Measurements from ENCODE around the gene SULT1C3.
A peak's percentile ranks its signal among the peaks of the same experiment; 100 is the strongest.

The SULT1C3 gene

GRCh38 chr2:108239786-108240185 lies at the start of gene SULT1C3:
Gene SULT1C3 (plus strand): TSS chr2:108239968. CDS start chr2:108247195, 7,227 bp downstream.
- DNase-seq: no peak

GRCh38 chr2:108193251-108193650 lies 46.5 kb upstream of the SULT1C3 start:
- no peak for DNase-seq

- no peak for DNase-seq
These were observed 45.2 kb upstream of the SULT1C3 start for GRCh38 chr2:108194409-108195132.

GRCh38 chr2:108195133-108195439 lies 44.7 kb upstream of the SULT1C3 start:
- DNase-seq: no peak

GRCh38 chr2:108199726-108200125 lies 40.0 kb upstream of the SULT1C3 start:
- DNase-seq: no peak

- no peak for DNase-seq
These were observed 39.2 kb upstream of the SULT1C3 start for GRCh38 chr2:108200569-108200968.

GRCh38 chr2:108212671-108213070 lies 27.1 kb upstream of the SULT1C3 start:
- DNase-seq: no peak

GRCh38 chr2:108215794-108216211 lies 24.0 kb upstream of the SULT1C3 start:
- peak in 1 of 2 donors; percentile 4 for DNase-seq

GRCh38 chr2:108217211-108217610 lies 22.6 kb upstream of the SULT1C3 start:
- no peak for DNase-seq

GRCh38 chr2:108219688-108220087 lies 20.1 kb upstream of the SULT1C3 start:
- no peak for DNase-seq

GRCh38 chr2:108220191-108220590 lies 19.6 kb upstream of the SULT1C3 start:
- no peak for DNase-seq

- DNase-seq: peak; percentile 10
These were observed 18.7 kb upstream of the SULT1C3 start for GRCh38 chr2:108220942-108221541.

GRCh38 chr2:108222261-108222660 lies 17.5 kb upstream of the SULT1C3 start:
- DNase-seq: no peak

- DNase-seq: no peak
These were observed 16.2 kb upstream of the SULT1C3 start for GRCh38 chr2:108223573-108223972.

GRCh38 chr2:108224022-108224421 lies 15.7 kb upstream of the SULT1C3 start:
- DNase-seq: no peak

- no peak for DNase-seq
These were observed 13.2 kb upstream of the SULT1C3 start for GRCh38 chr2:108226564-108226963.

GRCh38 chr2:108228006-108228405 lies 11.8 kb upstream of the SULT1C3 start:
- no peak for DNase-seq

- DNase-seq: no peak
These were observed 11.2 kb upstream of the SULT1C3 start for GRCh38 chr2:108228537-108228936.

- DNase-seq: no peak
These were observed 9.9 kb upstream of the SULT1C3 start for GRCh38 chr2:108229875-108230274.

GRCh38 chr2:108235577-108235976 lies 4.2 kb upstream of the SULT1C3 start:
- DNase-seq: no peak

GRCh38 chr2:108236676-108237335 lies 3.0 kb upstream of the SULT1C3 start:
- no peak for DNase-seq

GRCh38 chr2:108240966-108241365 lies 1.2 kb downstream of the SULT1C3 start:
- DNase-seq: no peak

GRCh38 chr2:108243566-108243965 lies 3.8 kb downstream of the SULT1C3 start:
- no peak for DNase-seq

Data from hippocampal formation (tissue), 2 donors.